Measurements from ENCODE around the gene ZNF44.
"Not testable (repeated sequence)": the region's sequence is repeated elsewhere in the genome, so short reads cannot be mapped to it uniquely, and the experiment has no call there.

ZNF44 gene

GRCh38 chr19:12314553-12314952 lies 19.9 kb upstream of the ZNF44 start:
- no peak for DNase-seq (ENCODE audit: low read depth)
- no peak overlapping the region for H3K4me3 ChIP-seq (ENCODE audit: low read length)
- TF ChIP-seq CTCF (conservative IDR thresholded peaks at IDR 0.05; ENCODE audit: low read length) = no peak

GRCh38 chr19:12308891-12309290 lies 14.2 kb upstream of the ZNF44 start:
- not testable (repeated sequence) for H3K4me3 ChIP-seq (ENCODE audit: low read length); DNase-seq (ENCODE audit: low read depth)

GRCh38 chr19:12295191-12295590 lies 508 bp upstream of the ZNF44 start:
- no peak for DNase-seq (ENCODE audit: low read depth)
- no peak for TF ChIP-seq CTCF (conservative IDR thresholded peaks at IDR 0.05; ENCODE audit: low read length)
- H3K4me3 ChIP-seq (ENCODE audit: low read length) = peak overlapping the region; percentile 76

GRCh38 chr19:12293777-12294248 lies 870 bp downstream of the ZNF44 start:
- TF ChIP-seq CTCF (conservative IDR thresholded peaks at IDR 0.05; ENCODE audit: low read length) = no peak
- peak; percentile 54 for DNase-seq (ENCODE audit: low read depth)

GRCh38 chr19:12289790-12290065 lies 5.0 kb downstream of the ZNF44 start:
- no peak for TF ChIP-seq CTCF (conservative IDR thresholded peaks at IDR 0.05; ENCODE audit: low read length)

More at GRCh38 chr19:12293777-12294248, 870 bp downstream of the ZNF44 start:
- peak overlapping the region; percentile 76 for H3K4me3 ChIP-seq (ENCODE audit: low read length)

GRCh38 chr19:12287958-12288500 lies 6.7 kb downstream of the ZNF44 start:
- DNase-seq (ENCODE audit: low read depth) = no peak
- TF ChIP-seq CTCF (conservative IDR thresholded peaks at IDR 0.05; ENCODE audit: low read length) = no peak
- no peak overlapping the region for H3K4me3 ChIP-seq (ENCODE audit: low read length)

More at GRCh38 chr19:12289790-12290065, 5.0 kb downstream of the ZNF44 start:
- no peak for DNase-seq (ENCODE audit: low read depth)
- H3K4me3 ChIP-seq (ENCODE audit: low read length) = no peak overlapping the region

- no peak for TF ChIP-seq CTCF (conservative IDR thresholded peaks at IDR 0.05; ENCODE audit: low read length)
- no peak overlapping the region for H3K4me3 ChIP-seq (ENCODE audit: low read length)
- DNase-seq (ENCODE audit: low read depth) = no peak
Measured at GRCh38 chr19:12284631-12285030, 10.1 kb downstream of the ZNF44 start.

GRCh38 chr19:12284226-12284625 lies 10.5 kb downstream of the ZNF44 start:
- H3K4me3 ChIP-seq (ENCODE audit: low read length) = no peak overlapping the region
- TF ChIP-seq CTCF (conservative IDR thresholded peaks at IDR 0.05; ENCODE audit: low read length) = no peak
- DNase-seq (ENCODE audit: low read depth) = no peak
